Stimulated activated CD4-positive, alpha-beta T cell treated with anti-CD3 and anti-CD28 coated beads, Interleukin-15, amount 100 ng/mL, for 1 hour (primary cell): Measurements from ENCODE around the gene ZYG11B.
"Not testable (repeated sequence)": the region's sequence is repeated elsewhere in the genome, so short reads cannot be mapped to it uniquely, and the experiment has no call there.

ENCODE experiments used
- DNase-seq, 2 donors: peaks; one replicate each; pipeline ENCODE4 v3.0.0-alpha.2; 2020; ENCODE audit warnings: low read depth in 1 of 2, low spot score in 1 of 2

Gene ZYG11B

DNA sequence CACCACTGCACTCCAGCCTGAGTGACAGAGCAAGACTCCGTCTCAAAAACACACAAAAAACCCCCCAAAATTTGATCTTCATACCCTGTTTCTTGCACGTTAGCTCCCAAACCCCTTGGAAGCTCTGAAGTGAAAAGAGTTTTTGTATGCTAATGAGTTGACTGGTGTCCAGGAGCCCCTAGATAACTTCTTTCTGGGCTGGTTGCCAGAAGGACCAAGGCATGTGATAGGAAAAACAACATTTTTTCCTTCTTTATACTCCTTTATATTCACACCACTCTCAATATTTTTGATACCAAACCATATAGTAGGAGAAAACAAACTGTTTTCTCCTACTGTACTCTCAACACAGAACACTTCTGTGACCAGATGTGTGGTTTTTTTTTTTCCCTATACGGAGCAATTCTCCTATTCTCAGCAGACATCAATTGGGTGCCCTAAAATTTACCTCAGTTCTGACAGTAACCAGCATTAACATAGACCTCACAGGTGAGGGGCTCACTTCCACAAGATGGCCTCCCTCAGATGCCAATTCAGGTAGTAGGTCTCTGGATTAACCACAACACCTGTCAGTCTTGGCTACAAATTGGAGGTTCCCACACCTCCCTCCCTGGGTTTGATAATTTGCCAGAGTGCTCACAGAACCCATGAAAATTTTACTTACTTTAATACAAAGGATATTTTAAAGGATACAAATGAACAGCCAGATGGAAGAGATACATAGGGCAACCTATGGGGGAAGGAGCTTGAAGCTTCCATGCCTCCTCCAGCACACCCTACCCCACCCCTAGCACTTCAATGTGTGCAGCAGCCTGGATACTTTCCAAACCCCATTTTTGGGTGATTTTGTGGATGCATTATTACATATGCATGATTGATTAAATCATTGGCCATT, 25.6 kb downstream of the ZYG11B start:
- DNase-seq, result no peak

- DNase-seq, result no peak
These were observed 26.2 kb downstream of the ZYG11B start for GRCh38 chr1:52752484-52752826.

DNA sequence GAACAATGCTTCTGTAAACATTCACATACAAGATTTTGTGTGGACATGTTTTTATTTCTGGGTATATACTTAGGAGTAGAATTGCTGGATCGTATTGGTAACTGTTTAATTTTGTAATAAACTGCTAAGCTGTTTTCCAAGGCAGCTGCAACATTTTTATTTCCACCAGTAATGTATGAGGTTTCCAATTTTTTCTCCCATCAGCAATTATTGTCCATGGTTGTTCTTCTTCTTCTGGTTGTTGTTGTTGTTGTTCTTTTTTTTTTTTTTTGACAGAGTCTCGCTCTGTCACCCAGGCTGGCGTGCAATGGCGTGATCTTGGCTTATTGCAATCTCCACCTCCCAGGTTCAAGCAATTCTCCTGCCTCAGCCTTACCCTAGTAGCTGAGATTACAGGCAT, 26.9 kb downstream of the ZYG11B start:
- no peak for DNase-seq

GRCh38 chr1:52756020-52756419, 29.8 kb downstream of the ZYG11B start:
- no peak for DNase-seq

DNA sequence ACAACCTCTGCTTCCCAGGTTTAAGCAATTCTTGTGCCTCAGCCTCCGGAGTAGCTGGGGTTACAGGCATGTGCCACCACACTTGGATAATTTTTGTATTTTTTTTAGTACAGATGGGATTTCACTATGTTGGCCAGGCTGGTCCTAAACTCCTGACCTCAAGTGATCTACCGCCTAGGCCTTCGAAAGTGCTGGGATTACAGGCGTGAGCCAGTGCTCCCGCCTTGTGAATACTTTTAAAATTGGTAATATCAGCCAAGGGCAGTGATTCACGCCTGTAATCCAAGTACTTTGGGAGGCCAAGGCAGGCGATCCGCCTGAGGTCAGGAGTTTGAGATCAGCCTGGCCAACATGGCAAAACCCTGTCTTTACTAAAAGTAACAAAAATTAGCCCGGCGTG, 33.7 kb downstream of the ZYG11B start:
- DNase-seq, result no peak

DNA sequence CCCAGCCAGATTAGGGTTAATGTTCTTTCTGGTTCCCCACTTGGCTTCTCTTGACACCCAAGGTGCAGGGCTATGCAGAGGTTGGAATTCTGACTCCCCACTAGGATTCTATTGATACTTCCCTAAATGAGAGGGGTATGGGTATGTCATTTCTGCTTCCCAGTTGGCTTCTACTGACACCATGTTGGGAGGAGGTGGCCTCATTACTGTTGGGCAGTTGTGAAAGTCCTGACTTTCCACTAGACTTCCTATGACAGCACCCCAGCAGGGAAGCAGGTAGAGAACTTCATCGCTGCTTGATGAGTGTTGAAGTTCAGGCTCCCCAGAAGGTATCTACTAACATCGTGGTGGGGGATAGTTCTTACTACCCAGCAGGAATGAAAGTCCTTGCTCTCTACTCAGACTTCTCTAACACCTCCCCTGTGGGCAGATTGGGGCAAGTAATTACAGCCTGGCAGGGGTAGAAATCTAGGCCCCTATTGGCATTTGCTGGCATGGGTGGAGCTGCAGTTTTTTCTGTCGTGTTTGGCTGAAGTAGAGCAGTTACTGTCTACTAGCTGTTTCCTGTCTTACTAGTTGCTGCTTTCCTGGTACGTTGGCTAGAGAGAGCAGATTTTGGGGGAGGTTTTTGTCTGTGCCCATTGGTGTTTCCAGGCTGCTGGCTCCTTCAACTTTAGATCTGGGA, 41.5 kb downstream of the ZYG11B start:
- DNase-seq, result no peak

GRCh38 chr1:52769346-52770033, 43.2 kb downstream of the ZYG11B start:
- DNase-seq, result no peak

- no peak for DNase-seq
These were observed 45.1 kb downstream of the ZYG11B start for GRCh38 chr1:52771384-52771783.

- no peak for DNase-seq
These were observed 59.9 kb downstream of the ZYG11B start for GRCh38 chr1:52786148-52786547.

- DNase-seq, result not testable (repeated sequence)
These were observed 64.2 kb downstream of the ZYG11B start for GRCh38 chr1:52790429-52790828.

GRCh38 chr1:52792036-52792435, 65.8 kb downstream of the ZYG11B start:
- DNase-seq, result no peak

- DNase-seq, result not testable (repeated sequence)
These were observed 67.5 kb downstream of the ZYG11B start for GRCh38 chr1:52793717-52794116.

DNA sequence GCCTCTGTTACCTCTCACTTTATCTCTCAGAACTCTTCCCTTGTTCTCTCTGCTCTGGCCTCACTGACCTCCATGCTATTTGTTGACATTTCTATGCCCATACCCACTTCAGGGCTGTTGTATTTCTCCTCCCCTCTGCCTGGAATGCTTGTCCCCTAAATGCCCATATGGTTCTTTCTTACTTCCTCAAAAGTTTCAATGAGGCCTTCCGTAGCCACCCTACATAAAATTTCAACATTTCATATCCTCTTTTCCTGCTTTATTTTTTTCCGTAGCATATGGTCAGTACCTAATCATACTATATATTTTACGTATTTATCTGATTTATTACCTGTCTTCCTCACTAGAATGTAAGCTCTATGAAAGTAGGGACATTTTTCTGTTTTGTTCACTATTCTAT, 69.2 kb downstream of the ZYG11B start:
- no peak for DNase-seq

DNA sequence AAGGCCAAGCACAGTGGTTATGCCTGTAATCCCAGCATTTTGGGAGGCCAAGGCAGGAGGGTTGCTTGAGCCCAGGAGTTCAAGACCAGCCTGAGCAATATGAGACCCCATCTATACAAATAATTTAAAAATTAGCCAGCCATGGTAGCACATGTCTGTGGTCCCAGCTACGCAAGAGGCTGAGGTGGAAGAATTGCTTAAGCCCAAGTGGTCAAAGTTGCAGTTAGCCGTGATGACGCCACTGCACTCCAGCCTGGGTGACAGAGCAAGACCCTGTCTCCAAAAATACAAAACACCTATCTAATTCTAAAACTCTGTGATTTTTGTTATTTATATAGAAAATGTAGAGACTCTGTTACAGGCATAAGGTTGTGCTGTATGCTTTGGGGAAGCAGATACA, 72.1 kb downstream of the ZYG11B start:
- DNase-seq, result no peak

GRCh38 chr1:52801011-52801410, 74.8 kb downstream of the ZYG11B start:
- DNase-seq, result no peak

GRCh38 chr1:52804083-52804482, 77.8 kb downstream of the ZYG11B start:
- not testable (repeated sequence) for DNase-seq

- no peak for DNase-seq
These were observed 88.2 kb downstream of the ZYG11B start for GRCh38 chr1:52814465-52814864.

DNA sequence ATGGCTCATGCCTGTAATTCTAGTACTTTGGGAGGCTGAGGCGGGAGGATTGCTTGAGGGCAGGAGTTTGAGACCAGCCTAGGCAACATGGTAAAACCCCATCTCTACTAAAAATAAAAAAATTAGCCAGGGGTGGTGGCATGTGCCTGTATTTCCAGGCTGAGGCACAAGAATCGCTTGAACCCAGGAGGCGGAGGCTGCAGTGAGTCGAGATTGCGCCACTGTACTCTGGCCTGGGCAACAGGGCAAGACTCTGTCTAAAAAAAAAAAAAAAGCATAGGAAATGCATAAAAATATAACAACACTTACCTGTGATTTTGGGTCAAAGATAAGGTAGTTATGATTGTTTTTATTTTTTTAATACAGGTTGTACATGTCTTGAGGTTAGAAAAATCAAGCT, 94.6 kb downstream of the ZYG11B start:
- DNase-seq, result not testable (repeated sequence)

- DNase-seq, result no peak
These were observed 99.6 kb downstream of the ZYG11B start for GRCh38 chr1:52825868-52826267.

DNA sequence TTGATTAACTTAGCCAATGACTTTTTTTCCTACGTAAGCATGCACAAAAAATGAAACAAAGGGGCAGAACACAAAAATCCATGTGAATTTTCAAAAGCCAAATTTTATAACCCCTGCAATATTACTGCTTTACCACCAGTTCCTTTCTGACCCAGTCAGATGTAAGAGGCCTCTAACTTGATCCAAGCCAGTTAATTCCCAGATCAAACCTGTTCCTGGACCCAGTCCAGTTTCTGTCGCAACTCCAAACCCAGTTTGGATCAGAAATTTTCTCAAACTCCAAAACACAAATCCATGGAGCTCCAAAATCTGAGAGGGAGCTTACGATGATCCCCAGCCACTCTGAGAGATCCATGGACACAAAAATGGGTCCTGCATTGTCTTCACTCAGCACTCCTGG, 108.5 kb downstream of the ZYG11B start:
- DNase-seq, result no peak

DNA sequence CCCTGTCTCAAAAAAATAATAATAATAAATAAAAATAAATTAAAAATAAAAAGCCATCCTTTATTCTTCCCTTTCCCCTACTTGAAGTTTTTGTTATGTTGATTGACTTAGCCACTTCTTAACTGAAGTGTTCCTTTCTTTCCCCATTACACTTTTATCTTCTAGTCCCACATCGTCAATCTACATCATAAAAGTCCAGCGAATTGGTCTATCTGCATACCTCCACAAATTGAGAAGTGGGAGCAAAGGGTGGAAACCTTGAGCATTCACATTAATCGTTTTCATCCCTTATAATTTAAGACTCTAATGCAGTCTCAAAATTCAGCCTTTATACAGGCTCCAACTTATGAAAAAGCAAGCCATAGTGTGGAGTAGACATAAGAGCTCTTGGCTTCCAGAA, 109.8 kb downstream of the ZYG11B start:
- no peak for DNase-seq

GRCh38 chr1:52839175-52839574, 112.9 kb downstream of the ZYG11B start:
- DNase-seq, result not testable (repeated sequence)
